OCI-LY7 (cell line): Measurements from ENCODE around the gene MOV10. TPM values are rescaled to one million over a fixed set of nuclear protein-coding genes. Genes with fewer than 3 reads are reported as not detected.

Experiments used
- BruUV-seq: library from RNA; stranded (reverse); fragments of 400-500 nt; replicated peaks from 2 replicates; lab custom pipeline; 2021; lab: Mats Ljungman, UMichigan
- CTCF ChIA-PET: fragments of 300-600 bp; sonication (Branson Sonifier 250); formaldehyde crosslinking; loops from one replicate; lab custom pipeline; 2022; ENCODE audit warnings: antibody characterized with exemption; ENCODE audit not compliant: unreplicated experiment; lab: Charles Lee
- POLR2A ChIA-PET: fragments of 300-600 bp; sonication (Branson Sonifier 250); formaldehyde crosslinking; loops from one replicate; lab custom pipeline; 2022; ENCODE audit warnings: antibody characterized with exemption; lab: Charles Lee
- DNase-seq: peaks from one replicate; pipeline ENCODE4 v3.0.0-alpha.2; 2015; ENCODE audit warnings: low spot score
- H2AFZ ChIP-seq: fragments of 200-600 bp; sonication (generic), shearing (Covaris generic); 2 replicates; pipeline ENCODE4 v1.6.1; 2014; ENCODE audit warnings: mild to moderate bottlenecking, antibody characterized with exemption, low read length, moderate library complexity
- H3K27ac ChIP-seq: fragments of 200-600 bp; sonication (generic); 2 replicates; pipeline ENCODE4 v1.5.1; 2014; ENCODE audit warnings: mixed run types, low read depth, mild to moderate bottlenecking, moderate library complexity, low read length, inconsistent platforms; ENCODE audit not compliant: poor library complexity, severe bottlenecking
- H3K36me3 ChIP-seq: fragments of 200-600 bp; sonication (generic); 2 replicates; pipeline ENCODE4 v1.6.1; 2014; ENCODE audit warnings: mild to moderate bottlenecking, antibody characterized with exemption, low read length, moderate library complexity, mixed read lengths; ENCODE audit not compliant: insufficient read depth
- H3K4me1 ChIP-seq: fragments of 200-600 bp; sonication (generic); 2 replicates; pipeline ENCODE4 v1.5.1; 2014; ENCODE audit warnings: mild to moderate bottlenecking, low read length; ENCODE audit not compliant: insufficient read depth, poor library complexity, severe bottlenecking
- H3K4me2 ChIP-seq: fragments of 200-600 bp; sonication (generic); 2 replicates; pipeline ENCODE4 v1.6.1; 2014; ENCODE audit warnings: mild to moderate bottlenecking, low read length
- H3K4me3 ChIP-seq: fragments of 200-600 bp; sonication (generic); 2 replicates; pipeline ENCODE4 v1.5.1; 2014; ENCODE audit warnings: mild to moderate bottlenecking, low read depth, low read length; ENCODE audit not compliant: poor library complexity, severe bottlenecking
- H3K79me2 ChIP-seq: fragments of 200-600 bp; sonication (generic); 2 replicates; pipeline ENCODE4 v1.6.1; 2016; ENCODE audit warnings: low read depth, mild to moderate bottlenecking, low read length, moderate library complexity, mixed read lengths; ENCODE audit not compliant: insufficient read depth
- H3K9me2 ChIP-seq: fragments of 200-600 bp; sonication (generic); 2 replicates; pipeline ENCODE4 v1.6.1; 2016; ENCODE audit warnings: mild to moderate bottlenecking, low read length, mixed read lengths; ENCODE audit not compliant: insufficient read depth
- H3K9me3 ChIP-seq: fragments of 200-600 bp; sonication (generic); 2 replicates; pipeline ENCODE4 v1.6.1; 2014; ENCODE audit warnings: mild to moderate bottlenecking, mixed run types, low read length, mixed read lengths
- H4K20me1 ChIP-seq: fragments of 200-600 bp; sonication (generic); 2 replicates; pipeline ENCODE4 v1.6.1; 2014; ENCODE audit warnings: mild to moderate bottlenecking, antibody characterized with exemption, low read length, moderate library complexity, mixed read lengths; ENCODE audit not compliant: insufficient read depth
- CTCF ChIP-seq: fragments of 200-600 bp; sonication (generic); conservative IDR thresholded peaks from 2 replicates; pipeline ENCODE4 v1.5.1; 2014; ENCODE audit warnings: mild to moderate bottlenecking, antibody characterized with exemption, low read length, moderate library complexity, mixed read lengths
- EZH2phosphoT487 ChIP-seq: fragments of 200-600 bp; sonication (generic); IDR thresholded peaks from 2 replicates; pipeline ENCODE4 v1.6.1; 2018; ENCODE audit warnings: low read depth, borderline replicate concordance, mild to moderate bottlenecking, mixed run types, antibody characterized with exemption, low read length, moderate library complexity, mixed read lengths
- intact Hi-C: fragments of 100-400 bp; cut with micrococcal nuclease; formaldehyde crosslinking; loops from one replicate; pipeline ENCODE4 v1.10.0; 2022; ENCODE audit not compliant: unreplicated experiment
- total RNA-seq, 2 experiments: library from RNA; depleted of rRNA in 1 of 2; stranded (reverse); fragments of >200 nt in 1 of 2; shearing (Covaris generic) in 1 of 2; gene quantifications; 2 replicates each; pipeline ENCODE4 v1.2.3, GENCODE V29; 2014 to 2022

The MOV10 gene
- total RNA-seq, 2 experiments from 2014 or later, result 28.2 to 32.4 TPM

GRCh38 chr1:112702420-112703261 is 28.2 kb downstream of the MOV10 start:
- POLR2A ChIA-PET, result interaction anchor here (0.9 to 1.1 kb wide), 3 partner anchors 13 to 307 kb away, joined by 3 read pairs; partner anchors contain the start of gene CTTNBP2NL
- H3K4me1 ChIP-seq, result peaks cover 67% of the 10 kb centered on the region
- no TSS peak for BruUV-seq
- intact Hi-C loops, result no loop called here
- no peak overlapping the region for H2AFZ ChIP-seq
- DNase-seq, result no peak
- H3K27ac ChIP-seq, result no peak overlapping the region
- no peaks in the 10 kb centered on the region for H3K9me3 ChIP-seq
- CTCF ChIA-PET, result no interaction called here
- no peaks in the 10 kb centered on the region for H4K20me1 ChIP-seq
- no peaks in the 10 kb centered on the region for H3K79me2 ChIP-seq
- no peak for TF ChIP-seq EZH2phosphoT487
- TF ChIP-seq CTCF, result no peak
- no peaks in the 10 kb centered on the region for H3K9me2 ChIP-seq
- H3K36me3 ChIP-seq, result no peaks in the 10 kb centered on the region
- H3K4me3 ChIP-seq, result no peak overlapping the region
- H3K4me2 ChIP-seq, result no peak overlapping the region

GRCh38 chr1:112703706-112704105 is 29.2 kb downstream of the MOV10 start:
- Histone ChIP-seq H3K9me2 (no peaks in the 10 kb centered on the region), H3K79me2 (no peaks in the 10 kb centered on the region), H3K4me2 (no peak overlapping the region), H3K27ac (no peak overlapping the region), H3K4me1 (peaks cover 64% of the 10 kb centered on the region), H2AFZ (no peak overlapping the region), H4K20me1 (no peaks in the 10 kb centered on the region), H3K9me3 (no peaks in the 10 kb centered on the region), H3K4me3 (no peak overlapping the region), H3K36me3 (no peaks in the 10 kb centered on the region)
- TF ChIP-seq CTCF (no peak), EZH2phosphoT487 (no peak)
- POLR2A ChIA-PET, result interaction anchor here (0.5 to 1.4 kb wide), 5 partner anchors 11 to 312 kb away, joined by 3 to 9 read pairs (median 5); partner anchors contain the start of genes PPM1J and ST7L
- intact Hi-C loops, result loop anchor here (2.0 kb wide), 1 partner anchor 237 kb away; no protein-coding TSS in a partner anchor
- no TSS peak for BruUV-seq
- no peak for DNase-seq
- CTCF ChIA-PET, result interaction anchor here (1.5 kb wide), 1 partner anchor 31 kb away, joined by 5 read pairs; no protein-coding TSS in a partner anchor
